GM12872 (cell line): ENCODE measurements around the gene NUPR1.

Experiments
- TF ChIP-seq, protein P1 (sequence below): IDR thresholded peaks from 3 replicates; pipeline ENCODE4 v1.5.1; 2011; ENCODE audit warnings: low read depth, mild to moderate bottlenecking, low read length, moderate library complexity; ENCODE audit not compliant: insufficient read depth

The NUPR1 gene

DNA sequence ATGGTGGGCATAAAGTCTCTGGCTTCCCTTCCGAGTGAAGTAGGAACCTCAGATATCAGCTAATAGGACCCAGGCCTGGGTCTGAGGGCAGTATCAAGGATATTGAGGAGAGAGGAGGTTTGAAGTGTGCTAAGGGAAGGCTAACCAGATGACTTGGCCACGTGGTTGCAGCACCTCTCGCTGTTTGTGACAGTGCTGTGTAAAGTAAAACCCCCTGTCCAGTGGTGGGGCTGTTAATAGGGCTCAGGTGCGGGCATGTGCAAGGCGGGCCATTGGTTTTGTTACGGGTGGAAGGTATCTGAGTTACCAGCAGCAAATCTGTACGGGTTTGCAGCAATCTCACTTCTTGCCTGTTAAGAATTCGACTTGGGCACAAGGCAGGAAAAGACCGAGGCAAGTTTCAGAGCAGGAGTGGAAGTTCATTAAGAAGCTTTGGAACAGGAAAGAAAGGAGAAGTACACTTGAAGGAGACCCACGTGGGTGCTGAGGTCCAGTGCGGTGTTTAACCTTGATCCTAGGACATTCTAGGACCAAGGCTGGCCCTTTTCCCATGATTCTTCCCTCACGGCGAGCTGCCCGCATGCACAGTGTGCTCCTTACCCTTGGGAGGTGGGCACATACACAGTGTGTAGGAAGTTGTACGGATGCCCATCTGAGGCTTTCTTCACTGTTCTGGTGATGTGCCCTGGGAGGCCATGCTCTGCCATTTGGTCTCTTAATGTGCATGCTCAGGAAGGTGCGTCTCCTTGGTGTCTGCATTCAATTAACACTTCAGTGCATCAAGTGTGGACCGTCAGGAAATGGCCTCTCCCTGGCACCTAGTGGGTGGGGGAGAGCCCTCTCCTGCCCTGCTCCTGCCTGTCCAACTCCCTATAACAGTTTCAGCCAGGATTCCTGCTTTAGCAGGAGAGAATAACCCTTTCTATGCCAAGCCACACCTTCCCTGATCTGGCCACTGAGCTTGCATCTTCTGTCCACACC is 35.3 kb upstream of the NUPR1 start:
- TF ChIP-seq, protein P1, sequence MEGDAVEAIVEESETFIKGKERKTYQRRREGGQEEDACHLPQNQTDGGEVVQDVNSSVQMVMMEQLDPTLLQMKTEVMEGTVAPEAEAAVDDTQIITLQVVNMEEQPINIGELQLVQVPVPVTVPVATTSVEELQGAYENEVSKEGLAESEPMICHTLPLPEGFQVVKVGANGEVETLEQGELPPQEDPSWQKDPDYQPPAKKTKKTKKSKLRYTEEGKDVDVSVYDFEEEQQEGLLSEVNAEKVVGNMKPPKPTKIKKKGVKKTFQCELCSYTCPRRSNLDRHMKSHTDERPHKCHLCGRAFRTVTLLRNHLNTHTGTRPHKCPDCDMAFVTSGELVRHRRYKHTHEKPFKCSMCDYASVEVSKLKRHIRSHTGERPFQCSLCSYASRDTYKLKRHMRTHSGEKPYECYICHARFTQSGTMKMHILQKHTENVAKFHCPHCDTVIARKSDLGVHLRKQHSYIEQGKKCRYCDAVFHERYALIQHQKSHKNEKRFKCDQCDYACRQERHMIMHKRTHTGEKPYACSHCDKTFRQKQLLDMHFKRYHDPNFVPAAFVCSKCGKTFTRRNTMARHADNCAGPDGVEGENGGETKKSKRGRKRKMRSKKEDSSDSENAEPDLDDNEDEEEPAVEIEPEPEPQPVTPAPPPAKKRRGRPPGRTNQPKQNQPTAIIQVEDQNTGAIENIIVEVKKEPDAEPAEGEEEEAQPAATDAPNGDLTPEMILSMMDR, result no peak

DNA sequence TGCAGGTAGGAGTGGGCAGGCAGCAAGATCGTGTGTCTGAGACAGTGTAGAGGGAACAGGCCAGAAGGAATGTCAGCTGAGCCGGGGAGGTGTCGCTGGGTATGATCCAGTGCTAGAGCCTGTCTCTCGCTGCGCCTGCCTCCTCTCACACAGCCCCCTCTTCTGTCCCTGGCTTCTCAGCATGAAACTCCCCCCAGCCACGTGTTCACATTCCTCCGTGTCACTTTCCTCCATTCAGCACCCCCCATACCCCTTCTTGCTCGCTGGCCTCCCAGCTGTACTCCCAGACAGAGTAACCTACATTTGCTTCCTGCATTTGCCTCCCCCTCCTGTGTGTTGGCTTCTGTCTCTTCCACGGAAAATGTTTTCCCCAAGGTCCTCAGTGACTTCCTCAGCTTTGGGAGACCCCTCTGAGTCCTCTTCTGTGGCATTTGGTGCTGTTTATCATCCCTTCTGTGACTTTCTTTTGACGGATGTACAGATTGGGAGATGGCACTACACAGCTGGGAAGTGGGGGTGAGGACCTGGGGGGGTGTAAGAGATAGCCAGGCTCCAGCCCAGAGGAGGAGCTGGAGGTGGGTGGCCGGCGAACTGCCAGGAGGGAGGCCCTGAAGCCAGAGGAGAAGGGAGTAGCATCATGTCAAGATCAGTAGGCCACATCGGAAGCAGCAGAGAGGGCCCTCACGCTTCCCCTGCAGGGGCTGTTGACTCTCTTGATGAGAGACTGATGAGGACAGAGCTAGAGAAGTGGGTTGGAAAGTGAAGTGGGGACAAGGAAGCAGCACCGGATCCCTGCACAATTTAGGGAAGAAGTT is 34.1 kb upstream of the NUPR1 start:
- TF ChIP-seq, protein P1, result no peak

DNA sequence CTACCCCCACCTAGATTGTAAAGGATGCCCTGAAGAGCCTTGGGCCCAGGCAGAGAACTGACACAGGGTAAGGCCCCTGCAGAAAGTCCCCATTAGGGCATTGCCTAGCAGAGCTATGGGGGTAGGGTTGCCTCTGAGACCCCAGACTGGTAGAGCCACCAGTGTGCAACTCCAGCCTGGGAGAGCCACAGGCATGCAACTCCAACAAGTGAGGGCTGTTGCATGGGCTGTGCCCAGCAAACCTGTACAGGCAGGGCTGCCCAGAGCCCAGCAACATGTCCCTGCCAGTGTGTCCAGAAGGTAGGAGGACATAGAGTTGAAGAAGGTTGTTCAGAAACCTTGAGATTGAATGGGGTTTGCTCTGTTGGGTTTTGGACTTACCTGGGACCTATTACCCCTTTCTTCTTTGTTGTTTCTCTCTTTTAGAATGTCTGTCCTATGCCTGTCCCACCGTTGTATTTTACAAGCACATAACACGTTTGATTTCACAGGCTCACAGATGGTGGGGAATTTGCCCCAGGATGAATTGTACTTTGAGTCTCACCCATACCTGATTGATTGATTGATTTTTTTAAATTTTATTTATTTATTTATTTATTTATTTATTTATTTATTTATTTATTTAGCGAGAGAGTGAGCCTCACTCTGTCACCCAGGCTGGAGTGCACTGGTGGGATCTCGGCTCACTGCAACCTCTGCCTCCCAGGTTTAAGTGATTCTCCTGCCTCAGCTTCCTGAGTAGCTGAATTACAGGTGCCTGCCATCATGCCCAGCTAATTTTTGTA is 31.4 kb upstream of the NUPR1 start:
- TF ChIP-seq, protein P1, result no peak

DNA sequence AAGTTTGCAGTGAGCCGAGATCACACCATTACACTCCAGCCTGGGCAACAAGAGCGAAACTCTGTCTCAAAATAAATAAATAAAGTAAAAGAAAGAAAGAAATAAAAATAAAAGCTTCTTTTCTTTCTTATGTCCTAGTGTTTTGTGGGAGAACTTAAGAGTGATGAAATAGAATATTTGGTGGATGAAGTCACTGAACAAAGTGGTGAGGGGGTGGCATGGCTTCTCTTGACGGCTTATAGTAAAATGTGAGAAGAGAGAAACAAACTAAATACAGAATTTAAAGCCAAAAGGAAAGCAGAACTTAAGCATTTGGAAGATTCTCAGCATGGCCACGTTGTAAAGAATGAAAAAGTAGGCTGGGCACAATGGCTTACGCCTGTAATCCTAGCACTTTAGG is 30.2 kb upstream of the NUPR1 start:
- TF ChIP-seq, protein P1, result no peak

DNA sequence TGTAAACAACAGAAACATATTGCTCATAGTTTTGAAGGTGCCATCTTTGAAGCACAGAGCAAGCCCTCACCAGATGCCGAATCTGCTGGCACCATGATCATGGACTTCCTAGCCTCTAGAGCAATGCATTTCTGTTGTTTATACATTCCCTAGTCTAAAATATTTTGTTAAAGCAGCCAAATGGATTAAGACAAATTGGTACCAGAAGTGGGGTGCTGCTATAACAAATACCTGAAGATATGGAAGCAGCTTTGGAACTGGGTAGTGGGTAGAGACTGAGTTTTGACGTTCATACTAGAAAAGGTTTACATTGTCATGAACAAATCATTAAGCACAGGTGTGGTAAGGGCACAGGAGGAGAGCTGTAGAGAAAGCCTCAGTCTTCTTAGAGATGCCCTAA is 28.5 kb upstream of the NUPR1 start:
- TF ChIP-seq, protein P1, result no peak

DNA sequence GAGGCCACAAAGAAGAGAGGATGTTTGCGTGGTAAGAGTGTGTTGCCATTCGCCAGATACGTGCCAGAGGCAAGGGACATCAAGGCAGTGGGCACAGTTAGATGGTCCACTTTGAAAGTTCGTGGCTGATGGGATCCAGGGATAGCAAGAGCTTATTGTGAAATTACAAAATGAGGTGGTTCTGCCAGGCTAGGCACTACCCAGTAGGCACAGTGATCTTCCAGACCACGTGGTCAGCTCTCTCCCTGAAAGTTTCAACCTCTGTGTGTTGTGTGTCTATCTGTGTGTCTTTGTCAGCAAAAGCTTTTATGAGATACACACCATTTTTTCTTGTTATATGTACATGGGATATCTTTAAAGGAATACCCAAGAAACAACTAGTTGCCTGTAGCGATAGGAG is 24.4 kb upstream of the NUPR1 start:
- TF ChIP-seq, protein P1, result no peak
